EH (cell line): ENCODE measurements around the gene GDF11.

Experiments used
- DNase-seq: peaks from one replicate; pipeline ENCODE4 v3.0.0-alpha.2; 2015; ENCODE audit warnings: low read depth

Gene GDF11

GRCh38 chr12:55795950-55796349 lies 53.0 kb downstream of the GDF11 start:
- DNase-seq = no peak

GRCh38 chr12:55797068-55797467 lies 54.1 kb downstream of the GDF11 start:
- peak; percentile 64 for DNase-seq

GRCh38 chr12:55797550-55797949 lies 54.6 kb downstream of the GDF11 start:
- peak; percentile 10 for DNase-seq
